Heart left ventricle (tissue), 16 donors: Measurements from ENCODE around the gene CLMN. TPM values are rescaled to one million over a fixed set of nuclear protein-coding genes. Genes with fewer than 3 reads are reported as not detected.

Experiments
- ATAC-seq, 4 donors: fragments of 200-7000 bp; cut with Tn5 transposase; one replicate each; pipeline ENCODE4 v1.9.1; 2020 to 2022; ENCODE audit warnings: moderate library complexity in 4 of 4, mild to moderate bottlenecking in 3 of 4, moderate number of reproducible peaks in 1 of 4
- DNase-seq, 5 donors: peaks; one replicate each; pipeline ENCODE4 v3.0.0-alpha.2; 2020
- H3K27ac ChIP-seq, 12 donors: fragments of 200-600 bp; sonication (generic) in 4 of 12; one replicate each; pipeline versions ENCODE4 v1.5.0 to v1.8.0; 2016 to 2022; ENCODE audit warnings: mild to moderate bottlenecking in 2 of 12
- H3K27me3 ChIP-seq, 9 donors: fragments of 200-600 bp; sonication (generic) in 2 of 9; one replicate each; pipeline versions ENCODE4 v1.5.1 to v1.8.0; 2016 to 2022; ENCODE audit warnings: mild to moderate bottlenecking in 3 of 9
- H3K36me3 ChIP-seq, 9 donors: fragments of 200-600 bp; sonication (generic) in 2 of 9; one replicate each; pipeline versions ENCODE4 v1.5.0 to v1.8.0; 2018 to 2022; ENCODE audit warnings: mild to moderate bottlenecking in 2 of 9
- H3K4me1 ChIP-seq, 12 donors: fragments of 200-600 bp; sonication (generic) in 4 of 12; one replicate each; pipeline versions ENCODE4 v1.5.0 to v1.8.0; 2016 to 2022; ENCODE audit warnings: mild to moderate bottlenecking in 3 of 12
- H3K4me3 ChIP-seq, 12 donors: fragments of 200-600 bp; sonication (generic) in 4 of 12; one replicate each; pipeline versions ENCODE4 v1.5.0 to v1.8.0; 2017 to 2022; ENCODE audit warnings: mild to moderate bottlenecking in 9 of 12, moderate library complexity in 4 of 12
- H3K9me3 ChIP-seq, 12 donors: fragments of 200-600 bp; sonication (generic) in 4 of 12; one replicate each; pipeline versions ENCODE4 v1.5.0 to v1.8.0; 2016 to 2022; ENCODE audit warnings: mild to moderate bottlenecking in 1 of 12
- CTCF ChIP-seq, 12 donors: fragments of 200-600 bp; sonication (generic) in 4 of 12; IDR thresholded peaks; one replicate each; pipeline versions ENCODE4 v1.5.0 to v1.8.0; 2018 to 2022; ENCODE audit warnings: antibody characterized with exemption in 12 of 12, mild to moderate bottlenecking in 5 of 12
- POLR2A ChIP-seq, 2 donors: fragments of 450-650 bp; IDR thresholded peaks; one replicate each; pipeline ENCODE4 v1.6.1; 2017; ENCODE audit warnings: antibody characterized with exemption in 2 of 2, mild to moderate bottlenecking in 2 of 2, moderate library complexity in 2 of 2
- WGBS, 4 donors: extraction: QIAGEN DNeasy Blood & Tissue Kit in 2 of 4; methylation state at CpG; one replicate each; pipeline versions ENCODE4 v1.1.5 to v1.1.7; 2013 to 2018; 5-methylcytosine and 5-hydroxymethylcytosine counted together
- intact Hi-C, 10 donors: fragments of 100-400 bp; cut with DNase I; formaldehyde crosslinking; loops; one replicate each; pipeline versions ENCODE4 v1.11.1 to v1.14.2; 2022
- polyA plus RNA-seq, 2 donors: library from polyadenylated mRNA; stranded (reverse); fragments of 200-250 nt; gene quantifications; one replicate each; pipeline ENCODE4 v1.2.3, GENCODE V29; 2013
- total RNA-seq, 9 donors: library from RNA; depleted of rRNA in 2 of 9; stranded (reverse); fragments of >200 nt in 2 of 9; fragmentation: NEBNext Ultra II Directional in 3 of 9; extraction: Animal tissue kit (Norgen Biotek cat#: 25700) in 3 of 9; gene quantifications; one replicate each; pipeline versions ENCODE4 v1.1.0 to v1.2.4, GENCODE V29; 2016 to 2023
- donor health status: ischemic (EF 13 %, LVEDD 7.1; RV severe dilation, severe dysfunction).
- donor health status: healthy with polysubstance abuse.
- donor health status: DM: no; HTN: yes; CAD: no.
- donor health status: DM: no; HTN: no; CAD: no.
- donor health status: ischemic (EF 25% LVEDD 6.9; RV normal size, moderate dysfunction).
- donor health status: ischemic (EF 25% LVEDD 5.7; RV mildly dilated, moderate dysfunction).
- donor health status: healthy.
- donor health status: DM: yes; HTN: yes; CAD: no.
- donor health status: ischemic (EF 35%, LVEDD 5.7; RV mildly dilated, moderate dysfunction).
- donor health status: nonischemic (EF 11% LVEDD 7.7; RV severe dilation, severe dysfunction).
- donor health status: DM: yes; HTN: yes; CAD: no.
- donor health status: PGD.
- donor health status: ischemic (EF 29% LVEDD 5.4; RV normal size, mild dysfunction).
- donor health status: nonischemic (EF 23%, LVEDD 6.1; RV moderate dilation, normal function).

CLMN gene
- total and polyA plus RNA-seq, 11 donors, result 3.1 to 10.2 (median 6.7) TPM

DNA sequence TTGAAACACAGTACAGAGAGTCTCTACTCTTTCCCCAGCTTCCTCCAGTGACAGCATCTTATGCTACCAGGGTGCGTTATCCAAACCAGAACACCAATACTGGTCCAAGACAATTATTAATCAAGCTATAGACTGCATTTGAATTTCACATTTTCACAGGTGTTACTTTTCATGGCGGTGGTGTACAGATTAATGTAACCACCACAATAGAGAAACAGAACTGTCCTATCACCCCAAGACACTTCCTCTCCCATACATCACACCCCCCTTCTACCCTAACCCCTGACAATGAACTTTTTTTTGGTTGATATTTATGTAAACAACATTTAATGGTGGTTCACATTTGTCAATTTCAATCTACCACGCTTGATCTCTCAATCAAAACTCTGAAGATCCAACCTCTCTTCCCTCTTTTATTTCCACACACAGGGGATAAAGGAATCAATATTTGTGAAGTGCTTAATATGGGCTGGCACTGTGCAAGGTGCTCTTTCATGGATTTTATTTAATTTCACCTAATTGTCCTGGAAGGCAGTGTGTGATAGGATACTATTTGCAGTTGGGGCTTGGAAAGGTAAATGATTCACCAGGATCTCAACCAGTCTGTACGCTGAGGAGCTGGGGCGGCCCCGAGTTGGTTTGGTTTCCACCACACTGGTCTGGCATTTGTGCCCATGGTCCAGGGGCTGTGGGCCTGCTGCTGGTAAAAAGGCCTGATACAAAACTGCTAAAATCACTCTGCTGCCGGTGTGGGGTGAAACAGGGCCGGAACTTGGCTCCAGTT lies 107.8 kb downstream of the CLMN start:
- 93 to 96% (median 94%) methylated on average over 8 of the region's 8 CpGs for WGBS, 4 donors
- no peaks in the 10 kb centered on the region for H3K9me3 ChIP-seq
- DNase-seq (no peak), ATAC-seq (no peak)
- H3K27me3 ChIP-seq, result peaks cover 0 to 26% (median 0%) of the 10 kb centered on the region in 9 donors
- no peaks in the 10 kb centered on the region for H3K4me1 ChIP-seq
- H3K36me3 ChIP-seq, result peaks cover 0 to 24% (median 2%) of the 10 kb centered on the region in 9 donors
- no peak overlapping the region for H3K4me3 ChIP-seq
- TF ChIP-seq POLR2A (IDR thresholded peaks at IDR 0.05) (no peak), CTCF (IDR thresholded peaks at IDR 0.05) (no peak)
- no peak overlapping the region for H3K27ac ChIP-seq
- intact Hi-C loops, result no loop called here

- no peak for DNase-seq
- Histone ChIP-seq H3K4me1 (no peaks in the 10 kb centered on the region), H3K27ac (no peak overlapping the region), H3K27me3 (peaks cover 0 to 19% (median 0%) of the 10 kb centered on the region in 9 donors), H3K9me3 (peaks cover 0 to 8% (median 0%) of the 10 kb centered on the region in 12 donors), H3K4me3 (no peak overlapping the region), H3K36me3 (peaks cover 0 to 25% (median 2%) of the 10 kb centered on the region in 9 donors)
- intact Hi-C loops, result no loop called here
- WGBS, 4 donors, result 89 to 93% (median 90%) methylated on average over 13 of the region's 13 CpGs
- ATAC-seq, result peak in 1 of 4 donors; percentile 27
- TF ChIP-seq CTCF (IDR thresholded peaks at IDR 0.05), result no peak
- TF ChIP-seq POLR2A (IDR thresholded peaks at IDR 0.05), result no peak
Observed at GRCh38 chr14:95210699-95211098, 109.0 kb downstream of the CLMN start.

DNA sequence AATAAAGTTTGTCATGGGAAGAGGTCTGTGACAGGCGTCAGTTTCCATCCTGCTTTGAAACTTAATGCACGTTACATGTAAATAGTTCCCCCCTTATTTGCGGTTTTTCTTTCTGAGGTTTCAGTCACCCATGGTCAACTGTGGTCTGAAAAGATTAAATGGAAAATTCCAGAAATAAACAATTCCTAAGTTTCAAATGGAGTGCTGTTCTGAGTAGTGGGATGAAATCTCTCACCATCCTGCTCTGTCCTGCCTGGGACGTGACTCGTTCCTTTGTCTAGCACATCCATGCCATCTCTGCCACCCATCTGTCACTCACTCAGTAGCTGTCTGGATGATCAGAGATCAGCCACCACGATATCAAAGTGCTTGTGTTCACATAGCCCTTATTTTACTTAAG lies 111.1 kb downstream of the CLMN start:
- no peaks in the 10 kb centered on the region for H3K4me1 ChIP-seq
- H3K4me3 ChIP-seq, result no peak overlapping the region
- no peak for TF ChIP-seq CTCF (IDR thresholded peaks at IDR 0.05)
- TF ChIP-seq POLR2A (IDR thresholded peaks at IDR 0.05), result no peak
- DNase-seq (no peak), ATAC-seq (no peak)
- peaks cover 0 to 45% (median 10%) of the 10 kb centered on the region in 9 donors for H3K36me3 ChIP-seq
- WGBS, 4 donors, result 72 to 88% (median 84%) methylated on average over 6 of the region's 6 CpGs
- peaks cover 0 to 23% (median 9%) of the 10 kb centered on the region in 12 donors for H3K9me3 ChIP-seq
- intact Hi-C loops, result no loop called here
- peaks cover 0 to 17% (median 0%) of the 10 kb centered on the region in 9 donors for H3K27me3 ChIP-seq
- H3K27ac ChIP-seq, result no peak overlapping the region

DNA sequence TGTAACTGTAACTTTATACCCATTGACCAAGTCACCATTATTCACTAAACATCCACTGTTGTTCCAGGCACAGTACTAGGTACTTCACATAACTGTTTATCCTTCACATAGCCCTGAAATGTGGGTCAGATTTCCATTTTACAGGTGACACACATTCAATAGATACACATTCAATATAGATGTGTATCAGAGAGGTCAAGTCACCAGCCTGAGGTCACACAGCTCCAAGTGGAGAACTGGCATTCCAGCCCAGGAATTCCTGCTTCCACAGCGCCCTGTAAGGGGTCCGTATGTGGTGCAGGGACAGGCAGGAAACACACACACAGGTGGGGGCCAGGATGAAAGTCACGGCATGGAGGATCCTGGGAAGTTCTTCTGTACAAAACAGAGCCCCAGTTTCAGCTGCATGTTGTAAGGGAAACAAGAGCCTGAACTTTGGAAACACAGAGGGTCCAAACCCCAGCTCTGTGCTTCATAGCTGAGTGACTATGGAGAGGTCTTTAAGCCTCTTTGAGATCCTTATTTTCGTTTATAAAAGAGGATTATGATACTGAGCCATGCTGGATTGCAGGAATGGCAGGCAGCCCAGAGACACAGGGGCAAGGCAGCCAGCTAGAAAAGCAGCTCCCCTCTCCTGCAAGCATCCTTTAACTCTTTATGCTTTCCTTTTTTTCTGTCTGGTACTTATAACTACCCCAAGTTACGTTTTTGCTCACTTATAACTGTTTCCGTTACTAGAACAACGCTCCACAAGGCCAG lies 112.1 kb downstream of the CLMN start:
- DNase-seq, result no peak
- peaks cover 0 to 23% (median 0%) of the 10 kb centered on the region in 9 donors for H3K27me3 ChIP-seq
- peaks cover 0 to 54% (median 16%) of the 10 kb centered on the region in 9 donors for H3K36me3 ChIP-seq
- no peak for ATAC-seq
- WGBS, 4 donors, result 74 to 77% (median 75%) methylated on average over 7 of the region's 7 CpGs
- no peak overlapping the region for H3K4me3 ChIP-seq
- no peak overlapping the region for H3K27ac ChIP-seq
- TF ChIP-seq POLR2A (IDR thresholded peaks at IDR 0.05) (no peak), CTCF (IDR thresholded peaks at IDR 0.05) (no peak)
- H3K9me3 ChIP-seq, result peaks cover 0 to 23% (median 9%) of the 10 kb centered on the region in 12 donors
- intact Hi-C loops, result no loop called here
- no peaks in the 10 kb centered on the region for H3K4me1 ChIP-seq
